H1 (cell line): ENCODE data around the gene CCR2. TPM values are rescaled to one million over a fixed set of nuclear protein-coding genes. Genes with fewer than 3 reads are reported as not detected.

ENCODE experiments used
- CTCF ChIA-PET: fragments of 300-600 bp; sonication (Branson Sonifier 250); formaldehyde crosslinking; loops from one replicate; lab custom pipeline; 2021; ENCODE audit not compliant: partially characterized antibody; lab: Charles Lee
- POLR2A ChIA-PET: fragments of 300-600 bp; sonication (Branson Sonifier 250); formaldehyde crosslinking; loops from one replicate; lab custom pipeline; 2021; ENCODE audit warnings: inconsistent platforms; ENCODE audit not compliant: partially characterized antibody; lab: Charles Lee
- DNase-seq, 2 experiments: peaks; one replicate each; pipeline versions ENCODE4 v3.0.0 to v3.0.0-alpha.2; 2010 to 2022; ENCODE audit warnings: low spot score in 2 of 2, low read depth in 1 of 2, mixed read lengths in 1 of 2
- FAIRE-seq: peaks from 2 replicates; lab custom pipeline; 2011; peaks lifted over from hg19 to GRCh38; lab: Jason Lieb, UNC
- H2AFZ ChIP-seq: 2 replicates; pipeline ENCODE4 v1.8.1; 2012; ENCODE audit warnings: low read length, inconsistent platforms
- H2AK5ac ChIP-seq: 2 replicates; pipeline ENCODE4 v1.6.1; 2013; ENCODE audit warnings: low read depth, low read length
- H2BK120ac ChIP-seq: replicated peaks from 2 replicates; pipeline ENCODE3; 2013; ENCODE audit warnings: low read depth, low read length, inconsistent platforms
- H2BK12ac ChIP-seq: 2 replicates; pipeline ENCODE4 v1.6.1; 2013; ENCODE audit warnings: low read depth, low read length
- H2BK15ac ChIP-seq: 2 replicates; pipeline ENCODE4 v1.6.1; 2013; ENCODE audit warnings: low read length
- H2BK20ac ChIP-seq: 2 replicates; pipeline ENCODE4 v1.6.1; 2013; ENCODE audit warnings: low read length
- H2BK5ac ChIP-seq: 2 replicates; pipeline ENCODE4 v1.6.1; 2013; ENCODE audit warnings: low read depth, low read length
- H3K14ac ChIP-seq: 2 replicates; pipeline ENCODE4 v1.6.1; 2013; ENCODE audit warnings: inconsistent platforms; ENCODE audit not compliant: insufficient read length
- H3K18ac ChIP-seq: 2 replicates; pipeline ENCODE4 v1.6.1; 2013; ENCODE audit warnings: low read length; ENCODE audit errors: extremely low read depth
- H3K23ac ChIP-seq: 2 replicates; pipeline ENCODE4 v1.6.1; 2013; ENCODE audit warnings: inconsistent platforms; ENCODE audit not compliant: insufficient read length
- H3K23me2 ChIP-seq: 2 replicates; pipeline ENCODE4 v1.6.1; 2013; ENCODE audit warnings: low read depth, low read length
- H3K27ac ChIP-seq: 2 replicates; pipeline ENCODE4 v1.6.1; 2011; ENCODE audit warnings: low read depth, low read length, inconsistent platforms
- H3K27me3 ChIP-seq, 4 experiments: replicated peaks in 1 of 4; 1 replicate in 1 of 4; 2 replicates in 3 of 4; pipeline versions ENCODE4 v1.6.1 to v1.8.1; 2011 to 2013; ENCODE audit warnings: low read length in 3 of 4, mild to moderate bottlenecking in 3 of 4, inconsistent platforms in 2 of 4, mixed read lengths in 2 of 4, moderate library complexity in 1 of 4; ENCODE audit not compliant: control insufficient read depth in 3 of 4, insufficient read depth in 3 of 4; ENCODE audit errors: extremely low read depth in 1 of 4
- H3K36me3 ChIP-seq, 4 experiments: 2 replicates each; pipeline versions ENCODE4 v1.6.1 to v1.8.1; 2011 to 2013; ENCODE audit warnings: mild to moderate bottlenecking in 4 of 4, low read length in 3 of 4, moderate library complexity in 2 of 4, control low read depth in 1 of 4, inconsistent platforms in 1 of 4; ENCODE audit not compliant: insufficient read depth in 4 of 4, control insufficient read depth in 2 of 4
- H3K4ac ChIP-seq: replicated peaks from 2 replicates; pipeline ENCODE3; 2013; ENCODE audit warnings: low read length, low read depth, mixed read lengths, inconsistent platforms; ENCODE audit not compliant: insufficient read length
- H3K4me1 ChIP-seq, 4 experiments: replicated peaks in 1 of 4; 1 replicate in 1 of 4; 2 replicates in 3 of 4; pipeline versions ENCODE4 v1.6.1 to v1.8.1; 2011 to 2013; ENCODE audit warnings: low read length in 3 of 4, inconsistent platforms in 2 of 4, mixed read lengths in 1 of 4; ENCODE audit not compliant: insufficient read depth in 4 of 4, control insufficient read depth in 3 of 4
- H3K4me2 ChIP-seq, 2 experiments: 2 replicates each; pipeline versions ENCODE4 v1.6.1 to v1.8.1; 2011 to 2013; ENCODE audit warnings: low read depth in 2 of 2, low read length in 2 of 2, control low read depth in 1 of 2, inconsistent platforms in 1 of 2, mild to moderate bottlenecking in 1 of 2; ENCODE audit not compliant: insufficient read depth in 1 of 2
- H3K4me3 ChIP-seq, 4 experiments: fragments of 200-600, 300-600 bp in 1 of 4; sonication (generic), shearing (Covaris generic), sonication (Bioruptor Twin) in 1 of 4; 2 replicates each; pipeline versions ENCODE4 v1.5.1 to v1.8.1; 2011 to 2016; ENCODE audit warnings: low read length in 4 of 4, low read depth in 3 of 4, control low read depth in 2 of 4, inconsistent platforms in 2 of 4, mild to moderate bottlenecking in 2 of 4, mixed read lengths in 1 of 4, moderate library complexity in 1 of 4; ENCODE audit not compliant: insufficient read depth in 2 of 4; ENCODE audit errors: extremely low read depth in 1 of 4
- H3K56ac ChIP-seq: replicated peaks from 2 replicates; pipeline ENCODE3; 2013; ENCODE audit warnings: low read depth, mild to moderate bottlenecking, mixed read lengths, low read length, inconsistent platforms; ENCODE audit not compliant: insufficient read length
- H3K79me1 ChIP-seq: 2 replicates; pipeline ENCODE4 v1.6.1; 2013; ENCODE audit warnings: low read depth, low read length, control low read depth
- H3K79me2 ChIP-seq, 2 experiments: 2 replicates each; pipeline versions ENCODE4 v1.6.1 to v1.8.1; 2012 to 2013; ENCODE audit warnings: low read length in 2 of 2, mild to moderate bottlenecking in 2 of 2, inconsistent platforms in 1 of 2; ENCODE audit not compliant: insufficient read depth in 2 of 2, control insufficient read depth in 1 of 2
- H3K9ac ChIP-seq, 4 experiments: replicated peaks in 1 of 4; 1 replicate in 1 of 4; 2 replicates in 3 of 4; pipeline versions ENCODE4 v1.6.1 to v1.8.1; 2011 to 2013; ENCODE audit warnings: low read depth in 3 of 4, low read length in 3 of 4, control low read depth in 2 of 4, mild to moderate bottlenecking in 2 of 4, moderate library complexity in 2 of 4, inconsistent platforms in 1 of 4; ENCODE audit errors: extremely low read depth in 1 of 4
- H3K9me3 ChIP-seq, 2 experiments: 2 replicates each; pipeline versions ENCODE4 v1.6.1 to v1.8.1; 2012 to 2013; ENCODE audit warnings: mild to moderate bottlenecking in 2 of 2, moderate library complexity in 2 of 2, control low read depth in 1 of 2, inconsistent platforms in 1 of 2, low read depth in 1 of 2, low read length in 1 of 2, mixed read lengths in 1 of 2; ENCODE audit not compliant: insufficient read depth in 2 of 2
- H4K20me1 ChIP-seq, 2 experiments: replicated peaks in 1 of 2; 2 replicates each; pipeline versions ENCODE3 to v1.8.1; 2011 to 2013; ENCODE audit warnings: inconsistent platforms in 2 of 2, low read length in 2 of 2, mild to moderate bottlenecking in 1 of 2; ENCODE audit not compliant: insufficient read depth in 2 of 2, control insufficient read depth in 1 of 2
- H4K5ac ChIP-seq: 2 replicates; pipeline ENCODE4 v1.6.1; 2013; ENCODE audit warnings: low read length, low read depth, mixed read lengths, inconsistent platforms; ENCODE audit not compliant: insufficient read length
- H4K8ac ChIP-seq: 2 replicates; pipeline ENCODE4 v1.8.0; 2013; ENCODE audit warnings: mild to moderate bottlenecking, moderate library complexity, low read length, inconsistent platforms; ENCODE audit not compliant: insufficient read depth; ENCODE audit errors: extremely low read depth
- H4K91ac ChIP-seq: replicated peaks from 2 replicates; pipeline ENCODE3; 2013; ENCODE audit warnings: low read length, mixed read lengths, inconsistent platforms; ENCODE audit not compliant: insufficient read length
- ASH2L ChIP-seq: fragments of 200-600, 300-600 bp; sonication (generic); IDR thresholded peaks from one replicate; pipeline ENCODE4 v1.7.1; 2017; ENCODE audit warnings: low read length
- BCL11A ChIP-seq, 2 experiments: IDR thresholded peaks; one replicate each; pipeline ENCODE4 v1.6.1; 2011; ENCODE audit warnings: low read depth in 2 of 2, low read length in 2 of 2, mild to moderate bottlenecking in 2 of 2
- CREB1 ChIP-seq: IDR thresholded peaks from 2 replicates; pipeline ENCODE4 v1.6.1; 2012; ENCODE audit warnings: inconsistent platforms
- EZH2 ChIP-seq: fragments of 200-600 bp; sonication (generic); IDR thresholded peaks from 2 replicates; pipeline ENCODE4 v1.7.1; 2012; ENCODE audit warnings: low read depth, mild to moderate bottlenecking, moderate library complexity, low read length, inconsistent platforms; ENCODE audit not compliant: severe bottlenecking
- GABPA ChIP-seq: IDR thresholded peaks from 2 replicates; pipeline ENCODE4 v1.6.1; 2011; ENCODE audit warnings: mild to moderate bottlenecking, low read length, moderate library complexity, borderline replicate concordance; ENCODE audit not compliant: insufficient read depth
- KDM5A ChIP-seq: fragments of 200-600 bp; IDR thresholded peaks from 2 replicates; pipeline ENCODE4 v1.7.1; 2012; ENCODE audit warnings: mild to moderate bottlenecking, low read length, inconsistent platforms, mixed read lengths
- POLR2A ChIP-seq, 2 experiments: IDR thresholded peaks; 1 replicate in 1 of 2; 2 replicates in 1 of 2; pipeline ENCODE4 v1.6.1; 2011; ENCODE audit warnings: low read depth in 2 of 2, low read length in 2 of 2, mild to moderate bottlenecking in 2 of 2; ENCODE audit errors: control extremely low read depth in 1 of 2
- RBBP5 ChIP-seq: IDR thresholded peaks from 2 replicates; pipeline ENCODE4 v1.7.1; 2012; ENCODE audit warnings: low read depth, mild to moderate bottlenecking, inconsistent platforms, low read length, moderate library complexity, borderline replicate concordance
- SAP30 ChIP-seq: fragments of 300-600 bp; sonication (generic); IDR thresholded peaks from 2 replicates; pipeline ENCODE4 v1.7.1; 2012; ENCODE audit warnings: low read length, moderate library complexity, mild to moderate bottlenecking, inconsistent platforms; ENCODE audit not compliant: insufficient read depth, insufficient replicate concordance
- SRF ChIP-seq: IDR thresholded peaks from 2 replicates; pipeline ENCODE4 v1.6.1; 2011; ENCODE audit warnings: mild to moderate bottlenecking, low read depth, low read length, moderate library complexity
- SUZ12 ChIP-seq: fragments of 200-600 bp; sonication (generic); IDR thresholded peaks from 2 replicates; pipeline ENCODE4 v1.6.1; 2012; ENCODE audit warnings: mild to moderate bottlenecking, inconsistent platforms, low read length, moderate library complexity, mixed read lengths
- TBP ChIP-seq: IDR thresholded peaks from 2 replicates; pipeline ENCODE4 v1.6.1; 2011; ENCODE audit warnings: low read depth, low read length, improper control_type of control experiment
- polyA plus RNA-seq, 7 experiments: library from polyadenylated mRNA; depleted of rRNA in 3 of 7; stranded (reverse) in 5 of 7; unstranded in 2 of 7; fragments of >200 nt in 5 of 7; fragments of 200-250 nt in 2 of 7; gene quantifications; 1 replicate in 5 of 7; 2 replicates in 1 of 7; 4 replicates in 1 of 7; pipeline versions ENCODE4 v1.2.1 to v1.2.3, GENCODE V29; 2011 to 2013; ENCODE audit warnings: missing spikeins in 2 of 7, mixed read lengths in 2 of 7
- total RNA-seq: library from RNA; stranded (reverse); fragmentation: NEBNext Ultra II Directional; extraction: Animal tissue kit (Norgen Biotek cat#: 25700); gene quantifications from 2 replicates; pipeline ENCODE4 v1.2.1, GENCODE V29; 2021

The CCR2 gene
- total and polyA plus RNA-seq, 2 of the 8 experiments (the other 6 are each of a cell fraction or from before 2014, with no cell fraction given), result not detected

DNA sequence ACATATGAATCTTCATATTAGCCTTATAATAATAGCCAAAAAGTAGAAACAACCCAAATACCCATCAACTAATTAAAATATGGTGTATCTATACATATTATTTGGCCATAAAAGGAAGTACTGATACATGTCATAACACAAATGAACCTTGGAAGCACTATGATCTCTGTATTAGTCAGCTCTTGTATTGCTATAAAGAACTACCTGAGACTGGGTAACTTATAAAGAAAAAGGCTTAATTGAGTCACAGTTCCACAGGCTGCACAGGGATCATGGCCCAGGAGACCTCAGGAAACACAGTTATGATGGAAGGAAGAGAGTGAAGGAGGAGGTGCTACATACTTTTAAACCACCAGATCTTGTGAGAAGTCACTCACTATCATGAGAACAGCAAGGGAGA lies 16.0 kb upstream of the CCR2 start:
- Histone ChIP-seq H3K4me2 (no peak overlapping the region), H3K27me3 (no peaks in the 10 kb centered on the region), H4K91ac (no peak overlapping the region), H2BK120ac (no peak overlapping the region), H2BK15ac (no peak overlapping the region), H3K27ac (no peak overlapping the region), H3K9me3 (peaks cover 20 to 24% of the 10 kb centered on the region in 2 experiments), H3K79me1 (no peaks in the 10 kb centered on the region), H3K23ac (no peak overlapping the region), H2AFZ (no peak overlapping the region), H2AK5ac (no peak overlapping the region), H3K14ac (no peak overlapping the region), H4K20me1 (no peaks in the 10 kb centered on the region), H2BK5ac (no peak overlapping the region), H3K4ac (no peak overlapping the region), H3K79me2 (no peaks in the 10 kb centered on the region), H3K9ac (no peak overlapping the region), H3K56ac (no peak overlapping the region), H3K4me3 (no peak overlapping the region), H3K36me3 (no peaks in the 10 kb centered on the region; a peak in 1 of 8 replicates), H3K23me2 (no peaks in the 10 kb centered on the region), H3K18ac (no peak overlapping the region), H3K4me1 (no peaks in the 10 kb centered on the region), H2BK20ac (no peak overlapping the region), H2BK12ac (no peak overlapping the region), H4K5ac (no peak overlapping the region), H4K8ac (no peak overlapping the region)
- TF ChIP-seq ASH2L (no peak), BCL11A (IDR thresholded peaks at IDR 0.05; ENCODE audit: low read depth in 2 of 2, low read length in 2 of 2) (no peak), POLR2A (IDR thresholded peaks at IDR 0.05; ENCODE audit: control extremely low read depth in 1 of 2, low read depth in 2 of 2, low read length in 2 of 2) (no peak), KDM5A (no peak), SUZ12 (no peak), SRF (no peak), CREB1 (no peak), SAP30 (no peak), TBP (no peak), RBBP5 (no peak), EZH2 (no peak), GABPA (no peak)
- ChIA-PET POLR2A (no interaction called here), CTCF (no interaction called here)
- no peak for DNase-seq
- no peak for FAIRE-seq
